ENCODE results near the gene SMAD2. TPM values are rescaled to one million over a fixed set of nuclear protein-coding genes. Genes with fewer than 3 reads are reported as not detected.

The SMAD2 gene
- total and polyA plus RNA-seq, 2 of the 8 experiments (the other 6 are each of a cell fraction or from before 2014, with no cell fraction given) = 28.4 to 124 TPM

DNA sequence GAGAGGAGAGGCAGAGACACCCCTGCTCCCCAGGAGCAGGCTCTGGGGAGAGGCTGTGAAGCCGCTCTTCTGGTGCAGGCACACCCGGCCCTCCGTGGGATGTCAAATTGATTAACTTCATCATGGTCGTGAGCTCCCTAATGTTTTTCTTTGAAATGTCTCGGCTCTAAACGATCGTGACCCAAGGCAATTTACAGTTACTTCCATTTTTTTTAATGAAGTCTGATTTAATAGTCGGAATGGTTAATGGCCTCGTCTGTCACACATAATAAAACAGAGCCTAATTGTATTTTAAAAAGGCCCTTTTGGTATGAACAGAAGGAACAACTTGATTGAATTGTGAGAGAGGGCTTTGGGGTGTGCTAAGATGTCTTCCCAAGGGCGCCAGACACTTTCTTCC, 130.2 kb downstream of the SMAD2 start (continued):
- TF ChIP-seq NRF1 (IDR thresholded peaks at IDR 0.05; ENCODE audit: low read depth, low read length) (no peak), RNF2 (IDR thresholded peaks at IDR 0.05; ENCODE audit: borderline replicate concordance, low read depth, low read length, missing control alignments, poor library complexity, severe bottlenecking) (no peak)
